Activated T-cell treated with anti-CD3 and anti-CD28 coated beads for 4 hours (primary cell): ENCODE data around the gene MON1B.
"Not testable (repeated sequence)": the region's sequence is repeated elsewhere in the genome, so short reads cannot be mapped to it uniquely, and the experiment has no call there.

Experiments used
- DNase-seq: peaks from one replicate; pipeline ENCODE4 v3.0.0-alpha.2; 2020

Gene MON1B

DNA sequence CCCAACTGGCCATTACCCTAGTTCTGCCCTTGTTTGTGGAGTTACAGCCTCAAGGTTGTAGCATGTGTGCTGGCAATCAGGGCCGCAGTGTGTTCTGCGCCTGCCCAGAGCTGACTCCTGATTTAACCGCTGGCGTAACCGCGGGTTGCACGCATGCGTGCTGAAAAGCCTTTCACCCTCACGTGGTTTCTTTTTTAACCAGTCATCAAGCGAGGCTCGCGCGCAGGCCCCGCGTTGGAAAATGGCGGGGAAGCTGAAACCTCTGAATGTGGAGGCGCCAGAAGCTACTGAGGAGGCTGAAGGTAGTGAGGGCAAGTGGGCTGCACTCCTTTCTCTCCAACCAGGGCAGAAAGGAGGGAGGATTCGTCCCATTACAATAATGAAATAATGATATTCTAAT, 8.2 kb downstream of the MON1B start, which contains the start of gene SYCE1L:
Gene SYCE1L, plus strand, starts transcription at position 198 of the 400 bp plus-strand sequence. Its CDS starts 44 bp downstream, at position 242.
- DNase-seq = no peak

DNA sequence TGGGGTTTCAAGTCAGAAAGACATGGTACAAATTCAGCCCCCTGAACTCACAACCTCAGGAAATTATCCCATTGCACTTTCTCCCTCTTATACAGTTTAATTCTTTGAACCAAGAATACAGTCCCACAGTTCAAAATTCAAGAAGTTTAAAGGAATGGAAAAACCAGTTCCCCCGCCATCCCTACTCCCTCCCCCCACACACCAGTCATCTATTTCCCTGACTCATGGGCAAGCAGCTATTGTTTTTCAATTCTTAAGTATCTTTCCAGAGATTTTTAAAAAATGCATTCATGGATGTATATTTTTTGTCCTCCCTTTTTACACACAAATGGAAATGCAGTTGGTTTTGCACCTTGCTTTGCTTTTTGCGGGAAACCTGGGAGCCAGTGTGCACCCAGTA, 15.5 kb downstream of the MON1B start:
- DNase-seq = no peak

DNA sequence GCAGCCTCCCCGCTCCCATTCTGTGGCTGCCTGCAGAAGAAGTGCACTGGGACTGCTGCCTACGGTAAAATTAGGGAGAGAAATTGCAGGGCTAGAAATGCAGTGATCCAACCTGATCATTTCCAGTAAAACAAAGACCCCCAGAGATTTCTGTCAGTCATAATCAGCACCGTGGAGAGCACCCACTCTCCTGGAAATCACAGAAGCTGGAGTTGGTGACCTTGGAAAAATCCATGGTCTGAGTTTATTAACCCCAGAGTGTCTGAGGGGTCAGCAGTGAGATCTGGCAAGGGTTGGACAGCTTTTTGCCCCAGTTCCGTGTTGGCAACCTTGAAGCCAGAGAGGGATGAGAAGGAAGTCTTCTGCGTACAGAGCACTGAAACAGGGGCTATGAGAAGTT, 16.0 kb downstream of the MON1B start:
- DNase-seq = no peak

DNA sequence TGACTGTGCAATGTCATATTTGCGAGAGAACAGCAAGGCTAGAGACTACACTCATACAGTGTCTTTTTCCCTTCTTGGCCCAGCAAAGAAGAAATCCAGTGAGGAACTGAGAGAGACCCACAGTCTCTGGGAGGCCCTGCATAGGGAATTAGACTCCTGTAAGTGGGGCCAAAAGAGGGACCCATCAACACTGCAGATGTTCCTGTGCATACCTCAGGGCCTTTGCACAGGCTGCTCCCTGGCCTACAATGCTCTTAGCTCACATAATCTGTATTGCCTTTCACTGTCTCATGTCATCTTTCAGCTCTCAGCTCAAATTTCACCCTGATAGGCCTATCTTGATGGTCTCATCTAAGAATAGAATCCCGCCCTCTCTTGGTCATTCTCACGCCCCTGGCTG, 17.4 kb downstream of the MON1B start:
- DNase-seq = no peak

DNA sequence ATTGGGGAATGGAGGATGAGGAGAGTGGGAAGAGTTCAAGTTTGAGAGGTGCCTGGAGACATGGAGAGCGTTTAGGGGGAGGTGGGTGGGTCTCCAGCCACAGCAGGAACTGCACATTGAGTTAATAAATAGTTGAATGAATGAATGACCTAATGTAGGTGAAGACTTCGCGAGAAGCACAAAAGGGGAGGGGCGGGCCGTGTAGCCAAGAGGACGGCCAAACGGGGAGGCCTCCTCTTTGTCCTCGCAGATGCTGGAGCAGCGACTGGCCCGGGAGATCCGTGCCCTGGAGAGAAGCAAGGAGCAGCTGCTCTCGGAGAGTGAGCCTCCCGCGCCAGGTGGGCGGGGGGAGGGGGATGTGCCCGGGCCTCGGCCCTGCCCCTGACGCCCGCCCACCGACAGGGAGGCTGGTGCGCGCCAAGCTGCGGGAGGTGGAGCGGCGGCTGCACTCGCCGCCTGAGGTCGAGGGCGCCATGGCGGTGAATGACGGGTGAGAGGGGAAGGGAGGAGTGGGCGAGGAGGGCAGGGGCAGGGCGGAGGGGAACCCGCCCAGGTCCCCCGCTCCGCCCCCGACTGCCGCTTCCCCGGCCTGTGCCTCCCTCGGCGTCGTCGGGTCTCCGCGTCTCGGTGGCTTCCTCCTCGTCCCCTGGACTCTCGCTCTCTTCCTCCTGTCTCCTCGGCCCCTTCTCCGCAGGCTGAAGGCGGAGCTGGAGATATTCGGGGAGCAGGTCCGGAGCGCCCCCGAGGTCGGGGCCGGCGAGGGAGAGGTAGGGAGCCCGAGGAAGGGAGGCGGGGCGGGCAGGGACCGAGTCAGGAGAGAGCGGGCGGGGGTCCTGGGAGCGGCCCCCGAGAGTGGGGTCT, 21.1 kb downstream of the MON1B start:
- peak; percentile 74 for DNase-seq

DNA sequence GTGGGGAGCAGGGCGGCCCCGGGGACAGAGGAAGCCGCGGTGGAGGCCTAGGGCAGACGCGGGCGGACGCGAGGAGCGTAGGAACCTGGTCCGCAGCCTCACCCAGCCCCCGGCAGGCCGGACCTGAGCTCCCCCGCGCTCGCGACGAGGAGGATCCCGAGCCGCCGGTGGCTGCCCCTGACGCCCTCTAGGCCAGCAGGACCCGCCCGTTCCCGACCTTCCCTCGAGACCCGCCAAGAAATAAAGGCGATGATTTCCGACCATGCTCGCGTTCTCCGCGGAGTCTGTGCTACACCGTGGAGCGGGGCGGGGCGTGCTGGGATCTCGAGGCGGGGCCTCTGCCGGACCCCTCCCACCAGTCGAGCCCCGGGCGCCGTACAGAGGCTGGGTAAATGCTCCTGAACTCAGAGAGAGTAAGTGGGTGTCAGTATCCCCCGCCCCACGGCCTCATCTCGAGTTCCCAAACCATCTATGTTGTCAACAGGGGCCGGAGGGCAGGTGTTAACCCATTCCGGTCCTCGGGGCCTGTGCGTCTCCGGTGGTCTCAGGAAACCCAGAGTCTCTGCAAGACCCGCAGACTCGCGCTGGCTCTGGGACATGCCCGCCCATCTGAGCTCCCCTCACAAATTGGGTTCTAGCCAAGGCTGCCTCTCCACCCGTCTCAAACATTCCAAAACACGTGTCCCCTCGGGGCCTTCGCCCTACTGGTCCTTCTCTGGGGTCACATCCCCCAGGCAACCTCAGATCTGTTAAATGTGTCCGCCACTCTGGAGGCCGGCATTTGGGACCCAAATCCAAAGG, 22.0 kb downstream of the MON1B start:
- DNase-seq = peak; percentile 75

DNA sequence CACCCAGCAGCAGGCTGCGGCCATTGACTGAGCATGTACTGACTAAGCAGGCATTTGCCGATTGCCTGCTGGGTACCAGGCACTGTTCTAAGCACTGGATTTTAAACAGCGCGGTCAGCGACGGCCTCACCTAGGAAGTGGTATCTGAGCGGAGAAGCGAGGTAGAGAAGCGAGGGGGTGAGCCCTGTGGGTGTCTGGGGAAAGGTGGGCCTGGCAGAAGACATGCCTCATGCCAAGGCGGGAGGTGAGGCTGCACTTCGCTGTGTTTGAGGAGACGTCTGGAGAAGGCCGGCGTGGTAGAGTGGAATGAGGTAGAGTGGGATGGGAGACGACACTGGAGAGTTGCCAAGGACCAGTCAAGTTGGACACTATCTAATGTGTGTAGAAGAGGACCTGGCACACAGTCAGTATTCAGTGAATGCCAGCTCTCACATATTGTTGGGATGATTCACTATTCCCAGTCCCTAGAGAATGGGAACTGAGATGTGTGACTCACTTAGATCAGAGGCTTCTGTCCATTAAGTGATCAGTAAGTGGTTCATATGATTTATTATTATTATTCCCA, 22.6 kb downstream of the MON1B start:
- no peak for DNase-seq

DNA sequence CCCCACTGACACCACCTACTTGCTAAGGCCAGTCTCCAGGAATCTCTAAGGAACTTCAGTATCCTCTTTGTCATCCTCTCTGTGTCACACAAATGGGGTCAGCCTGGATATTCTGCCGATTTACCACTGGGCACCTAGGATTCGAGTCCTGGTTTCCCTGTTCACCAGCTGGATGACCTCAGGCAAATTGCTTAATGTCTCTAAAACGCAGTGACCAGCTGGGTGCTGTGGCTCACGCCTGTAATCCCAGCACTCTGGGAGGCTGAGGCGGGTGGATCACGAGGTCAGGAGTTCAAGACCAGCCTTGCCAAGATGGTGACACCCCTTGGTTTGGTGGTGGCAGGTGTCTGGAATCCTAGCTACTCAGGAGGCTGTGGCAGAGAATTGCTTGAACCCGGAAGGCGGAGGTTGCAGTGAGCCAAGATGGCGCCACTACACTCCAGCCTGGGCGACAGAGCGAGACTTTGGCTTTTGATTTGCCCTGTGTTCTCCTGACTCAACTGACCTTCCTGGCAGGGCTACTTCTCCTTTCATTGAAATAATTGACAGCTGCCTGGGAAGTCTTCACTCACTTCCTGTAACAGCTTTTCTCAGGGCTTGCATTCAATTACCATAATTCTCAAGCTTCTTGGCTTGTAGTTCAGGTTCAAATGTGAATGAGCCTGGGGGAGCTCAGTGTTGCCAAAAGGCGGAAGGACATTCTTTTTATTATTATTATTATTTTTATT, 23.6 kb downstream of the MON1B start:
- no peak for DNase-seq

DNA sequence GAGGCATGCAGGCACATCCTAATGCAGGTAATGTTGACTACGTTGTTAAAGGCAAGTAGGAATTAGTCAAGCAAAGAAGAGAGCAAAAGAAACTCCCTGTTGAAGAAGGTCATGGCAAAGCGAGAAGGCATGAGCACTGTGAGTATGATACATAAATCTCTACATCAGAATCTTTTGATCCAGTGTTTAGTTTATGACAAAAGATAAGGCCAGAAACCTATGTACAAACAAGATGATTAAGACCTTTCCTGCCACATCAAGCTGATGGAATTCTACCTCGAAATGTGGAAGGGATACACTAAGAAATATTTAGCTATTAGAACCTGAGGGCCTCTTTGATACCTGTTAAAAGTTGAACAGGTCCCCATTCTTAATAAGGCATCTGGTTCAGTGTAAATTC, 28.4 kb downstream of the MON1B start:
- DNase-seq = no peak

DNA sequence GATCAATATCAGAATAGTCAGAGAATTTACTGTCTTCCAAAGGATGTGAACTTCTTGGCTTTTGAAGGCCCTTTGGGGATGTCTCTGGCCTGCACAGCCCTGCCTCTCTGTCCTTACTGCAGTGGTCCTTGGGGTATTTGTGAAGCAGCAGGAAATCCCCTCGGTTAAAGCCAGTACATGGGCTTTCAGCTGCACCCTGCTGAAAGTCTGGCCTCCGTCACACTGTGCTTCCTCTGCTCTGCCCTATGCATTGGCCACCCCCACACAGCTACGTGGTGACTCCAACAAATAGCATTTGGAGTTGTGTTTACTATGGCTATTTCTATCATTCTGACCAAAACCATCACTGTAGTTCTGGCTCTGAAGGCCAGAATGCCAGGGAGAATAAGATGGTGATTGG, 29.4 kb downstream of the MON1B start:
- DNase-seq = no peak

DNA sequence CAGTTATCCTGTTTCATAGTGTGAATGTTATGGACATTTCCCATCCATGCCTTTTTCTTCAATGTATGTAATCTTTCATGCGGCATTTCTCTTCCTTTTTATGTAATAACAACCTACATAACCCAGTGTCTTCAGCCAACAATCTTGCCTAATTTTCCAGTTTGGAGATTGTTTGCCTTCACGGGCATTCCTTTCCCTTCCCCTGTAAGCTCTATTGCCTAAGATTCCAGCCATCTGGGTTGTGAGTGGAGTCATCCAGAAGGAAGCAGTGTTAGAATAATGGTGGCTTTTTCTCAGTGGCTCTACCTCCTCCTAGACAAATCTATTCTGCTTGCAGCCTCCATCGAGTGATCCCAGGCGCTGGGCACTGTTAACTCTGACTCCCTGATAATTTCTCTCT, 30.5 kb downstream of the MON1B start:
- DNase-seq = no peak

DNA sequence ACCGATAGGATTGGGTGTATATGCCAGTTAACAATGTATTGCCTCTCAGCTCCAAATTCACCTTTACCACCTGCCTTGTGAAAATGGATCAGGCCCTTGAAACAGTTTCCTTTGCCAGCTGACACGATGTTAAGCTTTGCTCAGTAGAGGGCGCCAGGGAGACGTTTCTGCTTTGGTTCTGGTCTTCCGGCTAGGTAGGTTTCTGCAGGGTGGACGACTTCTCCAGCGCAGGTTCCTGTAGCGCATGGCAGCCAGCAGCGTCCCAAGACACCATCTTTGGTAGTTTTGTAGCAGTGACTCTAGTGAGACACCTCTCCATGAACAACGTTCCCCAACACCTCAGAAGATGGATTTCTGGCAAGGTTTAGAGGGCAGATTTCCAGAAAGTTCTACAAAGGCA, 32.2 kb downstream of the MON1B start:
- DNase-seq = no peak

DNA sequence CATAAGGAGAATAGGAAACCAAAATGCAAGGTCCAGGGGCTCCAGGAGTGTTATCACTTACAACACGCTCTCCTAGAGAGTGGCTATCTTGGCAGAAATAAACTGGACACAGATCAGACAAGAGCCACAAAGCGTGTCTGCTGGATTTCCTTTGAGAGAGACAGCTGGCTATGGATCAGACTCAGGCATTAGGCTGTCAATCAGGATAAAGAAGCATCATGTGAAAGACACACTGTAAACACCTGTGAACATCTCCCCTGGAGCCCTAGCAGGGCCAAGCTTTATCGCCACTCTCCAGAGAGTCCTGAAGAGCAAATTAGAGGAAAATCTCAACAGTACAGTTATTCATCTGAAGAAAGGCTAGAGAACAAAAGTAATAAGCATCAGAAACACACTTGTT, 34.2 kb downstream of the MON1B start:
- no peak for DNase-seq

DNA sequence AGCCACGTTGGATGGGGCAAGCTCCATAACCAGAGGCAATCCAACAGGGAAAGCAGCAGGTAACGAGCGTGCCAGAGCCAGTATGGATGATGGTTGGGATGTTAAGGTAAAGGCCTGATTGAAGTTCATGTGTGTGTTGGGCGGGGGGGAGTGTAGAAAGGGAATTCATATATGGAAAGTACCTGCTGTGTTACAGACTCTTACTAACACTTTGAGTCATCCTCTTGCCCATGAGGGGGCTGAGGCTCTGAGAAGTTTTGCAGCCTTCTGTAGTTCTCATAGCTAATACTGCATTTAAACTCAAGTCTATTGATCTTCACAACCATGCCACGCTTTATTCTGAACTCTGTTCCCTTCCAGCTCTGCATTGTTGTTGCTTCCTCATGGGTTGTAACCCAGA, 36.8 kb downstream of the MON1B start:
- no peak for DNase-seq

DNA sequence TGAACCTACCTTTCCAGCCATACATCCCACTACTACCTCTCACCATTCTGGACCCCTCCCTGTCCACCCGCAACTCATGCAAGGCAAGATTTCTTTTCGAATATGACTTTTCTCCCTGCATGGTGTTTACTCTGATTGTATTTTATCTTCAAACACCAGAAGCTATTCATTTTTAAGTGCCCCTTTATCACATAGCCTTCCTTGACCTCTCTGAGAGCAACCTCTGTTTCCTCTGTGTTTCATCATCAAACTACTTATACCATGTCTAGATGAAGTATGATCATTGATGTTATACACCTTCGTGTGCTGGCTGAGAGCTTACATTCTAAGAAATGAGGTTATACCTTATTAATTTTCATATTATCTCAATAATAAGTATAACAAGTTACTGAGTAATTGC, 40.1 kb downstream of the MON1B start:
- no peak for DNase-seq

DNA sequence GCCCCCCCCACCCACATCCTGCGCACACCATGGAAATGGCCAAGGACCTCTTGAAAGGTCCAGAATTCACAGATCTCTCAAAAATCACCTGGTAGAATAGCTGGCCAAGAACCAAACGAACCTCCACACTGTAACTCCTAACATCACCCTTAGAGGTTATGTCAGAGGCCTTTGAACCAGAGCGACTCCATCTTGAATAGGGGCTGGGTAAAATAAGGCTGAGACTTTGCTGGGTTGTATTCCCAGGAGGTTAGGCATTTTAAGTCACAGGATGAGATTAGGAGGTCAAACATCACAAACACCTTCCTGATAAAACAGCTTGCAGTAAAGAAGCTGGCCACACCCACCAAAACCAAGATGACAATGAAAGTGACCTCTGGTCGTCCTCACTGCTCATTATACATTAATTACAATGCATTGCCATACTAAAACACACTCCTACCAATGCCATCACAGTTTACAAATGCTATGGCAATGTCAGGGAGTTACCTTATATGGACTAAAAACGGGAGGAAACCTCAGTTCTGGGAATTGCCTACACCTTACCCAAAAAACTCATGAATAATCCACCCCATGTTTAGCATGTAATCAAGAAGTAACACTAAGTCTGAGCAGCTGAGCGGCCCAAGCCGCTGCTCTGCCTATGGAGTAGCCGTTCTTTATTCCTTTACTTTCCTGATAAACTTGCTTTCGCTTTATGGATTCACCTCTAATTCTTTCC, 43.0 kb downstream of the MON1B start:
- no peak for DNase-seq

DNA sequence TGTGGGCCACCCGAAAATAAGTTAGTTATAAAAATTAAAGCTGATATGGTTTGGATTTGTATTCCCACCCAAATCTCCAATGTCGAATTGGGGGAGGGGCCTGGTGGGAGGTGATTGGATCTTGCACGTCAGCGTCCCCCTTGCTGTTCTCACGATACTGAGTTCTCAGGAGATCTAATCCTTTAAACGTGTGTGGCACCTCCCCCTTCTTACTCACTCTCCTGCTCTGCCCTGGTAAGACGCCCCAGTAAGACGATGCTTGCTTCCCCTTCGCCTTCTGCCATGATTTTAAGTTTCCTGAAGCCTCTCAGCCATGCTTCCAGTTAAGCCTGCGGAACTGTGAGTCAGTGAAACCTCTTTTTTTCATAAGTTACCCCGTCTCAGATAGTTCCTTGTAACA, 43.6 kb downstream of the MON1B start:
- no peak for DNase-seq

DNA sequence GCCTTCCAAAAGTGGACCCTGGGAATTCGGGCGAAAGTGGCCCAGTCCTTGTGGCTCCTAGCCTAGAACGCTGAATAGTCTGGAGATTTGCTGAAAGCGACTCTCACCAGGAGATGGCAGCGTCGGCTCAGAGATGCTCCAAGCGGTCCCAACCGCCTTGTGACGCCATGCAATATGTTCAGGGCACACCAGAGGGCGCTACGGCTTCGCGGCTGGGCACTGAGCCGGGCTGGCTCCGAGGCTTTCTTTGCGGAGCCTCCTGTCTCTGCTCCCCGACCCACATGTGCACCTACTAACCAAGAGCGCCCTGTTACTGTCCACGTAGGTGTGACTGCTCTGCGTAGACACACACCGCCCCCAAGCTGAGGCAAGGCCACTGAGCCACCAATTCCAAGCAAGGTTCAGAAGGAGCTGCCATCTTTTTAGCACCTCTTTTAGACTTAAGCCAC, 45.1 kb downstream of the MON1B start:
- peak; percentile 83 for DNase-seq

DNA sequence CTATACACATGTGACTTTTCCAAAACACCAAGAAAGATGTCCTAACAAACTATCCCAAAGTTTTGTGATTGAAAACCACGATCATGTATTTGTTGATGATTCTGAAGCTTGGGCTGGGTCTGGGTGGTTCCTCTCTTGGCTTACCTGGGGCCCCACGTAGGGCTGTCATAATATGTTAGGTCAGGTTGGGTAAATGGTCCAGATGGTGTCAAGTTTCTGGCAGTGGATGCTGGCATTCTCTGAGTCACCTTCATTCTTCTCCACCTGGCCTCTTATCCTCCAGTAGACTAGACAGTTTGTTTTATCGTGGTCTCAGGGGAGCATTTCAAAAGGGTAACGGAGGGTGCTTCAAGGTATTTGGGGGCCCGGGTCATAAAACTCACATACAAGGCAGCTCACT, 47.6 kb downstream of the MON1B start:
- no peak for DNase-seq

DNA sequence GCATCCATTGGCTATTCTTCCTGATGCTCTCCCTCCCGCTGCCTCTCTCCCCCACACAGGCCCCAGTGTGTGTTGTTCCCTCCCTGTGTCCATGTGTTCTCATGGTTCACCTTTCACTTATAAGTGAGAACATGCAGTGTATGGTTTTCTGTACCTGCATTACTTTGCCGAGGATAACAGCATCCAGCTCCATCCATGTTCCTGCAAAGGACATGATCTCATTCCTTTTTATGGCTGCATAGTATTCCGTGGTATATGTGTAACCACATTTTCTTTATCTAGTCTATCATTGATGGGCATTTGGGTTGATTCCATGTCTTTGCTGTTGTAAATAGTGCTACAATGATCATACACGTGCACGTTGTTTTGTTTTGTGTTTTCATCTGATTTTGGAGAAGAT, 51.5 kb downstream of the MON1B start:
- not testable (repeated sequence) for DNase-seq

DNA sequence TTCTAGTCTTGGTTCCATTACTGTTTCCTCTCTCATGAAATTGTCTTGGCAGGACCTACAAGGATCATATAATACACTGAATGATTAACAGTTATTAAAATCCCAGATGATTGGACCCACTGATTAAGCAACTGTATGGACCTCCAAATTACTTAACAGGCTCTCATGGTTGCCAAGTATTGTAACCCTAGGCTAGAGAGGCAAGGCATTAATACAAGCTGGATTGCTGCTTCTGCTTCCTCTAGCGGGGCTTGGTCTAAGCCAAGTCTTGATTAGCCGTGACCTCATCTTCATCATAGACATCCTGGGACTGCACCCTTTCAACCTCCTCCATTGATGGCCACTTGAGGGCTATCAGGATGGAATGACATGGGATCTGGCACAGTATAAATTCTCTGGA, 55.2 kb downstream of the MON1B start:
- DNase-seq = no peak

DNA sequence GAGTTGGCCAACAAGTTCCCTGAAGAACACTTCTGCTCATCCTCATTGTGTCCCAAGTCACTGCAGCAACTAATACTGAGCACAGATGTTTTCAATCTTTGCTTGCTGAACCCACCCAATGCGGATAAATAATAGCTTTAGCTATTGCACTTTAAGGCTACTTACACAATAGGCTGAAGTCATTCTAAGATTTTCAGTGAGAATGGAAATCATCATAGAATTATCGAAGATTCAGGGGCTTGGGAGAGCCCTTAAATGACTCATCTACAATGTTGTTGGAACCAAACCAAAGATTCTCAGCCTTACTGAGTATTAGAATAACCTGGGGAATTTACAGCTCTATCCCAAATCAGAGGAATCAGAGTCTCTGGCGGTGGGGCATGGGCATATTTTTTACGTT, 59.4 kb downstream of the MON1B start:
- no peak for DNase-seq
